Measurements from ENCODE around the gene NABP1.

The NABP1 gene

DNA sequence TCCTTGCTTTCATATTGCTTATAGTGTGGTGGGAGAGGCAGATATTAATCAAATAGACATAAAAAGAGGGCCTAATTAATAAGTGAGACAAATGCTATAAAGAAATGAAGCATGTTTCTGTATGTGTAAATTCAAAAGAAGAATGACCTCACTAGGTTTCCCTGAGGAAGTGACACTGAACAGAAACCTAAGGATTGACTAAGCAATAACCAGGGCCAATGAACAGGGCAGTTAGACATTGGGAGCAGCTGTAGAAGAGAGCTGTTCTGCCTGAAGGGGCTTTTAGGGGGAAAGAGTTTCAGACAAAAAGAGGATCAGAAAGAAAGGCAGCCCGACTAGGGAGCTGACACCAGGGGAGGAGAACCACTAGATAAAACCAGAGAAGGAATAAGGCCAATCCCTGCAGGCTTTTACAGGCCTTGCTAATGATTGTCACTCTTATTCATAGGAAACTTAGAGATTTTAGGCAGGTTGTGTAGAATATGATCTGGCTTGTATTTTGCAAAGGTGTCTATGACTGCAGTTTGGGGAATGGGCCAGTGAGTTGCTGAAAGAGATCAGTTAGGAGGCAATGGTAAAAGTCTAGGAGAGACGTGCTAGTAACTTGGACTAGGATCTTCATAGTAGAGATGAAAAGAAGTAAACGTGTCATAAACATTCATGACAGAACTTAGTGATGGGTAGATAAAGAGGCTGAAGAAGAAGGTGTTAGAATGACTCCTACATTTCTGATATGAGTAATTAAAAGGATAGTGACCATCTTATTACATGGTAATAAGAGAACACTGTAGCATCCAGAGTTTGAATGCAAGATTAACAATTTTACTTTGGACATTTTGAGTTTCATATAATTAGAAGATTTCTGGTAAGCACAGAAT, 26.8 kb upstream of the NABP1 start:
- DNase-seq, result no peak

DNA sequence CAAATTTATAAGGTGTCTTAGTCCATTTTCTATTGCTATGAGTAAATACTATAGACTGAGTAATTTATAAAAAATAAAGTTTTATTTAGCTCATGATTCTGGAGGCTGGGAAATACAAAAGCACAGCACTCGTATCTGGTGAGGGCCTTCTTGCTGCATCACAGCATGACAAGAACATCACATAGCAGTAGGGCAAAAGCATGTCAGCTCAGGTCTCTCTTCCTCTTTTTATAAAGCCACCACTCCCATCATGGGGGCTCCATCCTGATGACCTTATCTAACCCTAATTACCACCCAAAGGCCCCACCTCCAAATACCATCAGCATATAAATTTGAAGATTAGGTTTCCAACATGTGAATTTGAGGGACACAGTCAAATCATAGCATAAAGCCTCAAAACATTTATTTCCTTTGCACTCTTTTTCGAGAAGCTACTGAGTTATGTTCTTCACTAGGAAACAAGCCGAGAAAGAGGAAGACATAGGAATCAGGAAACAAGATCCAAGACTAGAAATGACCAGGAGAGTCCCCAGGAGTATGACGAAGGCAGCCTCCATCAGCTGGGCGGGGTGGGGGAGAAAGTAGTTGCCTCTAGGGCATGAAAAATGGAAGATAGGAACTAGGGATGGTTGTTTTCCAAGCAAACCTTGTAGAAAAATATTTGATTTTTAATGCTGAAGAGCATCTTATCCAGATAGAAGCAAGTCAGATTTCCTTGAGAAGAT, 24.1 kb upstream of the NABP1 start:
- no peak for DNase-seq

DNA sequence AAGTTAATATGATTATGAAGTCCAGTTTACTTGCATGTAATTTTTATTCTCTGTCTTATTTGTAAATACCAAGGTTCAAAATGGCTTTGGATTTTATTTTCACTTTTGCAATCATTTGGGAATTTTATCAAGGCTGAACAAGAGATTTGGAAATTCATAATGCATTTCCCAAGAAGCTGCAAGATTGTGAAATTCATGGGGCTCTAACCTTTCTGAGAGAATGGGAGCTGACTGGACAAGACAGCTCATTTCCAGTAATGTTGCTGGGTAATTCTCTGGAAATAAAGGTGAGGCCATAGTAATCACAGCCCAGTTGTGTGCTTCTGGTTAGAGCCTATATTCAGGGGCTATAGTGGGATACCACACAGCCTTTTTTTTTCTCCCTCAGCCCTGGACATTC, 21.5 kb upstream of the NABP1 start:
- DNase-seq, result no peak

DNA sequence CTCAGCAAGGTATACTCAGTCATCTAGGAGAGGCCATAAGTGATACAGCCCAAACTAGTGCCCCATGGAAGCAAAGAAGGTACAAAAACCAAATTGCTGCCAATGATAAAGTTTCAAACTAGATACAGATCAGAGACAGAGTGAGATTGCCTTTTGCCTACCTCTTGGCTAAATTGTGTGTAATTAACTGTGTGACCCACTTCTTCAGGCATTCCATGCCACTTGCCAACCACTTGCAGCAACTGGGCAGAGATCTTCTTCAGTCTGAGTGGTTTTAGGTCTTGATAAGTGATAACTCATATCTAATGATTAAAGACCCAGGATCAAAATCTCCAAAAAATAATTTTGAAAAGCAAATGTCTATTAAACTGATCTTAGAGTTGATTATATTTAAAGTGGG, 21.1 kb upstream of the NABP1 start:
- DNase-seq, result no peak

DNA sequence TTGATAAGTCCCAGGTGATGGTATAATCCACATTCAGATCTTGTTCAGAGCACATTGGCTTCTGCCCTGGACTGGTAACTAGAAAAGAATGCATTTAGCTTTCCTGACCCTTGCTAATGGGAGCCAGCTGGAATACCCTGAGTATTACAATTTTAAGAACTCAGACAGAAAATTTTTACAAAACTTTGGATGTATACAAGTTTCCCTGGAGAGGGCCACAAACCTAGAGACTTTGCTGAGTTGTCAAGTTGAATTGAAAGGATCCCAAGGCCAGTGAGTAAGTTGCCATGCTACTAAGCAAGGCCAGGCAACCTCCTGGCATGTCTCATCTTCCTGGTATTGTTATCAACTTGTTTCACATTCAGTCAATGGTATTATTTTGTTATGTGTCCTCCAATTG, 20.0 kb upstream of the NABP1 start:
- no peak for DNase-seq

DNA sequence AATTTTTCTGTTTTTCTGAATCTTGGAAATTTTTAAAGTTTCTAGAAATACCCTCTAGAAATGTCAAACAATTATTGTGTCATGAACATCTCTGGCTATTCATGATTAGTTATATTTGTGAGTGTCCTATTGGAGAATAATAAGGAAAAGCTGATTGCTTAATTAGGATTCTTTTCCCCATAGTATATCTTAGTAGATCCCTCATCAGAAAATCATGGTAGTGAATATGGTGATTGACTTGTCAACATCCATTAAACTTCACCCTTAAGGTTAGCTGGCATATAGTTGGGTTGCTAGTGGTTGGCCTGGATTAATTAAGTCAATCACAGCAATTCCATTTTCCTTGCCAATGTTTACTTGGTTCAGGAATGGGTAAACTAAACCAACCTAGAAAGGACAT, 18.7 kb upstream of the NABP1 start:
- DNase-seq, result no peak

- DNase-seq, result no peak
Measured at GRCh38 chr2:191660575-191660974, 17.4 kb upstream of the NABP1 start.

GRCh38 chr2:191661097-191661924, 16.6 kb upstream of the NABP1 start:
- DNase-seq, result no peak

- DNase-seq, result no peak
Measured at GRCh38 chr2:191664823-191665677, 12.9 kb upstream of the NABP1 start.

DNA sequence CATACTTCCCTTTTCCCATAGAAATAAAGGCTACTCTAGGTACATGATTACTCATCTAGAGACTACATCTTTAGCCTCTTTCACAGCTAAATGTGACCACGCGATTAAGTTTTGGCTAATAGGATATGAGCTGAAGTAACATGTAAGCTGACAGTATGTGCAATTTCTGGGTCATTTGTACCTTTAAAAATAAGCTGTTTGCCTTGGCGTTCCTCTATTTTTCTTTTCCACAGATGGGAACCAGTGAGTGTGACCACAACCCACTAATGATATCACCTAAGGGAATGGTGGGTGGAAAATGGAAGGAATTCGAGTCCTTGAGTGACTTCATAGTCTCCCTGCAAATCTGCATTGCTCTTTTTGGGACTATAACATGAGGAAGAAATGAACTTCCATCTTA, 11.7 kb upstream of the NABP1 start:
- DNase-seq, result no peak

DNA sequence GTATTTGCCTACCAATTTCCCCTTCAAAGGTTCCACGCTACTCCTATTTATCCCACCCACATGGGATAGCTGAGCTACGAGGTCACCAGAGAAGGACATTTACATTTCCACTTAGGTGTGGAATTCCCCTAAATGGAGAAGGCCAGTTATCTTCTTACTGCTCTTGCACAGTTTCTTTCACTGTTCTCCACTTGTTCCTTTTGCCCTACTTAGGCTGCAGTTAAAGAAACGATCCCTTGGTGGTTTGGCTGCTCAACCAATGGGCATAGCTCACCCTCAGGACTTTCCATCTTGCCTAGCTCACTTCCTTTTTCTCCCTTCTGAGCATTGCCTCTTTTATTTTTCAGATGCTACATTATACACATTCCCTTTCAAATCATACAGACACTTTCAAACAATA, 11.2 kb upstream of the NABP1 start:
- peak; percentile 21 for DNase-seq

GRCh38 chr2:191670076-191670475, 7.9 kb upstream of the NABP1 start:
- no peak for DNase-seq

DNA sequence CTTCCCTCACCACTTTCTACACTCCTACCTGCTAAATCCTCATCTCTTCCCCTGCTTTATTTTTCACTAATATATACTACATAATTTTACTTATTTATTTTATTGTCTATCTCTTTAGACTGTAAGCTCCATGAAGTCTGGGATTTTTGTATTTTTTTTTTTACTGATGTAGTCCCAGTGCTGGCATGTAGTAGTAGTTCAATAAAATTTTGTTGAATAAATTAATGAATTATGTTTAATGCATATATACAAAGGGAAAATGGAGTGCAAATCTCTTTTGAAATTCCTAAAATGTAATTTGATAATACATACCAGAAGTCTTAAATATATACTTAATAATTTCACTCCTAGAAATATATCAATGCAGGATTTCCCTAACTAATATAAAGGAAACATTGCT, 7.1 kb upstream of the NABP1 start:
- no peak for DNase-seq

- peak; percentile 93 for DNase-seq
Measured at GRCh38 chr2:191675807-191676721, 1.9 kb upstream of the NABP1 start.

DNA sequence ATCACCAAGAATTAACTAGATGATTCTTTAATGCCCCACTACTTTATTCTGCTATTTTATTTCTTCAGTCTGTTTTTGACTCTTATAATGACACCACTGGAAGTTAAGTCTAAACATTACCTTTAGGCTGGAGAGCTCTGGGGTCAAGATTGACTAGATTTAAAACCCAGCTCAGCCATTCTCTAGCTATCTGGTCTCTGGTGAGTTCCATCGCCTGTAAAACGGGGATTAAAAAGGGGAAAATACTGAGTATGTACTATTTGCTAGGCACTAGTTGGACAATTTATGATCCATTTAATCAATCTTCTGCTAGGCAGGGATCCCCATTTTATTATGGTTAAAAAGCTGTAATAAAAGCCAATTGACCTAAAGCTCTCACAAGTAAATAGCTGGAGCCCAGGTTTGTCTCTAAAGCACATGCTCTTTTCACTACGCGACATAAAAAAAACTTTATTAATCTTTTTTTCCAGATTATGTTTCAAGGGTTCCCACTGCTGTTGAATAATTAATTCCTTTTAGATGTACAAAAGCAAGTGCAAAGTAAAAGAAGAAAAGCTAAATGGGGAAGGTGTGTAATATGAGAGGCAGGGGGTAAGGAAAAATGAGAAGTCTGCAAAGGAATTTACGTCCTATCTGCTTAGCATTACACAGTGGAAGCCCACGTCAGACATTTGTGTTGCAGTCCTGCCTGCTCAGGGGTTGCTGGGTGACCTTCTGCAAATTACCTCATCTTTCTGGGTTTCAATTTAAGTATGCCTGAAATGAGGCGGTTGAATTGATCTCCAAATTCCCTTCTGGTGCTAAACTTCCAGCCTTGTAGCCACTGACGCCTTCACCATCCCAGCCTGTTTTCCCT, 918 bp upstream of the NABP1 start:
- DNase-seq, result peak; percentile 71

DNA sequence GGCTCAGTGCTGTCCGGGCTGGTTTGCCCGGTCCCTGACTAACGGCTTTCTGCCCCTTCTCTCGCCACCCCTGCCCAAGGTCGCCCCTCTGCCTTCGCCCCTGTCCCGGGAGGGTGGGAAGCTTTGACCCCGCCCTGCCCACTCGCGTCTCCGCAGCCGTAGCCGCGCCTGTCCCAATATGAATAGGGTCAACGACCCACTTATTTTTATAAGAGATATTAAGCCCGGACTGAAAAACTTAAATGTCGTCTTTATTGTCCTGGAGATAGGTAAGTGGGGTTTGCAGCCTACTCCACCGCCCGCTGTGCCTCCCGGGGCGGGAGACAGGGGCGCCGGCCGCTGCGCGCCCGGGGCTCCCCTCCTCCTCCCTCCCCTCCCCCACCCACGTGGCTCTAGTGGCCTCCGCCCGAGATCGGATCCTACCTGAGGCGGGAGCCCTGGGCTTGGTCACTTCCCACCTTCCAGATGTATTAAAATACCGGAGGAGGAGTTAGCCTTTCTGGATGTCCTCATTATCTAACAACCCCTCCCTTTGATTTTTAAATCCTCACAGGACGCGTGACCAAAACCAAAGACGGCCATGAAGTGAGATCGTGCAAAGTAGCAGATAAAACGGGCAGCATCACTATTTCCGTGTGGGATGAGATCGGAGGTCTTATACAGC, 633 bp downstream of the NABP1 start:
- DNase-seq, result peak; percentile 88

DNA sequence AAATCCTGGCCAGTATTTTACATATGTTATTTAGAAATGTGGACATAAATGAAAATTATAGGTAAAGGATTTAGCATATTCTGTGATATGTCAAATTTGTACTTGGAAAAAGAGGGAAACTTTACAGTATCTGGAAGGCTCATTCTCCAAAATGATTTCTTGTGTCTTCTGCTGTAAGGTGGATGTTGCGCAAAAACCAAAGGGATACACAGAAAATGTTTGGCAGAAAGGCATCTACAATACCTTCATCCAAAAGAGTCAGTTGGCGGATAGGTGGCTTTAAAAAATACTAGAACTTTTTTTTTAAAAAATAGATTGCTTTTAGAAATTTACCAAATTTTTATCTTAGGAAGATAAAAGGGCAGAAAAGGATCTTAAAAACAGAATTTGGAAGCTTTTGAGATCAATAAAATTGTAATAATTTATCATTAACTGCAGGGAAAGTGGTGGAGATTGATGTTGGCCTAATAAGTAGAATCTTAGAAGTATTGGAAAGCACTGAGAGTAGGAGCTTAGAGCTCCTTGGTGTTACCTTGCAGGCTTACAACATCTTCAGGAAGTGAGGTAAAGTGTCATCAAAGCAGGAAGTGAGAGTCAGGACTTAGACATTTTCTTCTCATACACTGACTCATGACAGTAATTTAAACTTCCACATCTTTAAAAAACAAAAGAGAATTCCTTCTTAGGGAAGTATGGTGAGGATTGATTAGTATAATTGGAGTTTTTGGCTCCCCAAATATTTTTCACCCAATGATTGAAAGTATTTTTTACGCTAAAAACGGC, 2.1 kb downstream of the NABP1 start:
- DNase-seq, result peak; percentile 62

DNA sequence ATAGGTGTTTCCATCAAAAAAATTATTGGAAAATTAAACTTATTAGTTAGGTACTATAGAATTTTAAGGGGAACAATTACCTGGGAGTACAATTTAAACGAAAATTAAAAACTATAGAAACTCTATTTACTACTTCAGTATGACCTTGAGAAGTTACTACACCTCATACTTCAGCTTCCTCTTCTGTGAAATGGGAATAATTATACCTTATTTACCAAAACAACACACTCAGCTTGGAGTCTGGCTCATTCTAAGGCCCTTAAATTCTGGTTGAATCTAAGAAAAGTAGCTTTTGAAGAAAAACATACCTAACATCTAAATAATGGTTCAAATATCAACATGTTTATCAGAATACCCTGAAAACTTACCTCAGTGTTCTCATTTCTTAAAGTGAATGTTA, 2.7 kb downstream of the NABP1 start:
- DNase-seq, result no peak

GRCh38 chr2:191682126-191682525, 4.2 kb downstream of the NABP1 start:
- DNase-seq, result no peak
